Measurements from ENCODE around the gene TBX2.

TBX2 gene

DNA sequence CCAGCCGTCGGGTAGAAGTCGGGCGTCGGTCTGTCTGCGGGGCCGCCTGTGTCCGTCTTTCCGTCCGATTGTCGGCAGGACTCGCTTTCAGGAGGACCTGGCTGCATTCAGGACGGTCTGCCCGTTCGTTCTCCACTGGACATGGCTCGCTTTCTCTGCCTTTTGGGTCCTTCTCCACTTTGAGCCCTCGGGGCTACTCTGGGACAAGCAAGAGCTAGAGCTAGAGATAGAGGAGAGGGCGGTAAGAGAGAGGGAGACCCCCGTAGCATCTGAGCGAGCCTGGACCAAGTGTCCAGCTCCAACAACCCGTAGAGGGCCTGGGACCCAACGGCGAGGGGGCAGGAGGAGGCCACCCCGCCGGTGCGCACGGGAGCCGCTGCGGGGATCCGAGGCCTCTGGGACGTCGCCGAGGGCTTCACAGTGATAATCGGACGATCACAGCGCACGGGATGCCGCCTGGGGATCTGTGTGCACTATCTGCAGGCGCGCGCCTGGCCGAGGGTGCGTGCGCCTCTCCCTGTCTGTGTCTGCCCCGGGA is 57.1 kb downstream of the TBX2 start:
- Histone ChIP-seq H3K4me2 (no peak overlapping the region), H3K36me3 (ENCODE audit: insufficient read depth) (no peaks in the 10 kb centered on the region), H2AFZ (ENCODE audit: low read depth) (no peak overlapping the region), H3K27ac (no peak overlapping the region), H3K27me3 (ENCODE audit: insufficient read depth, low read depth) (no peaks in the 10 kb centered on the region), H4K20me1 (ENCODE audit: insufficient read depth) (no peaks in the 10 kb centered on the region), H3K4me3 (IDR thresholded peaks at IDR 0.05; ENCODE audit: insufficient read depth, low read depth, low read length) (no peak overlapping the region), H3K9ac (no peak overlapping the region), H3K79me2 (ENCODE audit: insufficient read depth, low read depth) (no peaks in the 10 kb centered on the region), H3K4me1 (ENCODE audit: low read depth, poor library complexity, severe bottlenecking) (no peaks in the 10 kb centered on the region)
- TF ChIP-seq, protein P1, sequence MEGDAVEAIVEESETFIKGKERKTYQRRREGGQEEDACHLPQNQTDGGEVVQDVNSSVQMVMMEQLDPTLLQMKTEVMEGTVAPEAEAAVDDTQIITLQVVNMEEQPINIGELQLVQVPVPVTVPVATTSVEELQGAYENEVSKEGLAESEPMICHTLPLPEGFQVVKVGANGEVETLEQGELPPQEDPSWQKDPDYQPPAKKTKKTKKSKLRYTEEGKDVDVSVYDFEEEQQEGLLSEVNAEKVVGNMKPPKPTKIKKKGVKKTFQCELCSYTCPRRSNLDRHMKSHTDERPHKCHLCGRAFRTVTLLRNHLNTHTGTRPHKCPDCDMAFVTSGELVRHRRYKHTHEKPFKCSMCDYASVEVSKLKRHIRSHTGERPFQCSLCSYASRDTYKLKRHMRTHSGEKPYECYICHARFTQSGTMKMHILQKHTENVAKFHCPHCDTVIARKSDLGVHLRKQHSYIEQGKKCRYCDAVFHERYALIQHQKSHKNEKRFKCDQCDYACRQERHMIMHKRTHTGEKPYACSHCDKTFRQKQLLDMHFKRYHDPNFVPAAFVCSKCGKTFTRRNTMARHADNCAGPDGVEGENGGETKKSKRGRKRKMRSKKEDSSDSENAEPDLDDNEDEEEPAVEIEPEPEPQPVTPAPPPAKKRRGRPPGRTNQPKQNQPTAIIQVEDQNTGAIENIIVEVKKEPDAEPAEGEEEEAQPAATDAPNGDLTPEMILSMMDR (conservative IDR thresholded peaks at IDR 0.05; ENCODE audit: low read depth, low read length): no peak

DNA sequence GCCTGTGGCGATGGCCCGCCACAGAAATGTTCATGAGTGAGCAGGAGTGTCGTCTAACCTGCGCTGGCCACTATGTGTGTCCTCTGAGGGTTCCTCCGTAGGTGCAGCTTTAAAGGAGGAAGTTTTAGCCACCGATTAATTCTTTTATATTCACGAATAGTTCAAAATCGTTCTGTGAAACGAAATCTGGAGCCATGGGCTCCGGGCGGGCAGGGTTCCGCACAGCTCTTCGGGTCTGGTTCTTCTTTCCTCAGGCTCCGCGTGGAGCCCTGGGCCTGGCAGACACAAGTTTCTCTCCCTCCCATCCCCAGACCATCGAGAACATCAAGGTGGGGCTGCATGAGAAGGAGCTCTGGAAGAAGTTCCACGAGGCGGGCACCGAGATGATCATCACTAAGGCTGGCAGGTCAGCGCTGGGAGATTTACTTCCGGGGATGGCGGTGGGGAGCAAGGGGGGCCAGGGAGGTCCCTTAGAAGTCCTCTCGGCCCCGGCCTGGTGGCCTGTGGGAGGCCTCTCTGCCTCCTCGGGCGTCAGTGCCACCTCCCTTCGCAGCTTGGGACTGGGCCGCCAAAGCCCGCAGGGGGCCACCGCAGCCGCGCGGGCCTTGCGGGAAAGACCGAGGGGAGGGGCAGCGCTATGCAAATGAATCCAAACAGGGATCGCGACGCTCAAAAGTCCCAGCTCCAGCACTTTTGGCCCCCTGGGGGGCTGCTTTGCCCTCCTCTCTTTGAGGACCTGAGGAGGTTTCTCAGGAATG is 57.8 kb downstream of the TBX2 start:
- H3K4me1 ChIP-seq (ENCODE audit: low read depth, poor library complexity, severe bottlenecking): no peaks in the 10 kb centered on the region
- no peaks in the 10 kb centered on the region for H3K79me2 ChIP-seq (ENCODE audit: insufficient read depth, low read depth)
- H3K27me3 ChIP-seq (ENCODE audit: insufficient read depth, low read depth): no peaks in the 10 kb centered on the region
- H3K4me3 ChIP-seq (IDR thresholded peaks at IDR 0.05; ENCODE audit: insufficient read depth, low read depth, low read length): no peak overlapping the region
- H3K36me3 ChIP-seq (ENCODE audit: insufficient read depth): no peaks in the 10 kb centered on the region
- no peak overlapping the region for H2AFZ ChIP-seq (ENCODE audit: low read depth)
- no peak overlapping the region for H3K9ac ChIP-seq
- TF ChIP-seq, protein P1 (conservative IDR thresholded peaks at IDR 0.05; ENCODE audit: low read depth, low read length): no peak
- no peaks in the 10 kb centered on the region for H4K20me1 ChIP-seq (ENCODE audit: insufficient read depth)
- H3K27ac ChIP-seq: no peak overlapping the region
- no peak overlapping the region for H3K4me2 ChIP-seq

DNA sequence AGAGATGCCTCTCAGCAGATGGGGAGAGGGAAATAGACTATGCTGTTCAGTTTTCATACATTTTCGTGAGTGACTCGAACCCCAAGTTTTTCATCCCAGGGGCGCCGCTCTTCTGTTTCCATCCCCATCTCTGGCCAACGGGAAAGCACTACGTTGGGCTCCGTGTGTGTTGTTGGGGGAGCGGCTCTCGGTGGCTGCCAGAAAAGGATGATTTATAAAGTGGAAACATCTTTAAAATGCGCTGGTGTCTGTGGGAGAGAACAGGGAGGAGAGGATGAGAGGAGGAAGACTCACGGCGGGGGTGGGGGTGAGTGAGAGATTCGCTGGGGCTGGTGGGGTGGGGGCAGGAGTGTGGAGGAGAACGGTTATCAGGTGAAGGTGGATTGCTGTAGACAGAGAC is 58.4 kb downstream of the TBX2 start:
- no peak overlapping the region for H3K4me2 ChIP-seq
- no peaks in the 10 kb centered on the region for H3K27me3 ChIP-seq (ENCODE audit: insufficient read depth, low read depth)
- no peak overlapping the region for H2AFZ ChIP-seq (ENCODE audit: low read depth)

DNA sequence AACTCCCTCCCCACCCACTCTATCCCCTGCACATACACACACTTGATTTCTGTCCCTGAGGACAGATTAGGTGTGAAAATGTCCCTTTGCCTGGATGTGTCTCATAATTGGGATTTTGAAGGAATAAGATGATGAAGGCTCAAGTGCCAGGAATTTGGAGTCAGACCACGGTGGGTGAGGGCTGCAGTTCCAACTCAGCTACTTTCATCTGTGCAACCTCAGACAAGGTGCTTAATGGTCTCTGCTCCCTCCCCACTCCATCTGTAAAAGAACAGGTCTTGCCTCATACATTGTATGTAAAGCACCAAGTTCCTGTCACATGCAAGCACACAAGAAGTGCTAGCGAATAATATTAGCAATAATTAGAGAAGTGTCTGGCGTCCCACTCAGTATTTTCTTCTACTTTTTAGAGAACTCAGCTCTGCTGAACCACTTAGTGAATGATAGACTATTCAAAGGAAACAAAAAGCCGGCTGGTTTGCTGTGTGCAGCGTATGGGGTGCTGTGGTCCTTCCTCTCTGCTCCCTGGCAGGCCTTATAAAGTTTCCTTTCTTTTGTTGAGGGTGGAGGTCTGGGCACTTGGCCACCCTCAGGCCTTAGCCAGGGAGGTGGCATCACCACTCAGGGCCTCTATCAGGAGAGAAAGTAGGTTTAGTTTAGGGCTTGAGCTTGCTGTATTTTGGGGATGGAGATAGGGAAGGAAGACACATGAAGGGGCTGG is 58.9 kb downstream of the TBX2 start:
- H3K4me2 ChIP-seq: no peak overlapping the region
- TF ChIP-seq, protein P1 (conservative IDR thresholded peaks at IDR 0.05; ENCODE audit: low read depth, low read length): no peak
- no peak overlapping the region for H3K4me3 ChIP-seq (IDR thresholded peaks at IDR 0.05; ENCODE audit: insufficient read depth, low read depth, low read length)
- H2AFZ ChIP-seq (ENCODE audit: low read depth): no peak overlapping the region
- H3K36me3 ChIP-seq (ENCODE audit: insufficient read depth): no peaks in the 10 kb centered on the region
- no peaks in the 10 kb centered on the region for H4K20me1 ChIP-seq (ENCODE audit: insufficient read depth)
- no peaks in the 10 kb centered on the region for H3K27me3 ChIP-seq (ENCODE audit: insufficient read depth, low read depth)
- no peak overlapping the region for H3K9ac ChIP-seq
- no peaks in the 10 kb centered on the region for H3K4me1 ChIP-seq (ENCODE audit: low read depth, poor library complexity, severe bottlenecking)
- no peaks in the 10 kb centered on the region for H3K79me2 ChIP-seq (ENCODE audit: insufficient read depth, low read depth)
- H3K27ac ChIP-seq: no peak overlapping the region

More for the DNA sequence above, 58.4 kb downstream of the TBX2 start:
- Histone ChIP-seq H3K27ac (no peak overlapping the region), H3K36me3 (ENCODE audit: insufficient read depth) (no peaks in the 10 kb centered on the region), H3K9ac (no peak overlapping the region), H3K4me3 (IDR thresholded peaks at IDR 0.05; ENCODE audit: insufficient read depth, low read depth, low read length) (no peak overlapping the region), H3K4me1 (ENCODE audit: low read depth, poor library complexity, severe bottlenecking) (no peaks in the 10 kb centered on the region), H4K20me1 (ENCODE audit: insufficient read depth) (no peaks in the 10 kb centered on the region), H3K79me2 (ENCODE audit: insufficient read depth, low read depth) (no peaks in the 10 kb centered on the region)
- TF ChIP-seq, protein P1 (conservative IDR thresholded peaks at IDR 0.05; ENCODE audit: low read depth, low read length): no peak
